Inferior parietal cortex (tissue), 1 donor: ENCODE results near the gene LILRA2.
"Not testable (repeated sequence)": the region's sequence is repeated elsewhere in the genome, so short reads cannot be mapped to it uniquely, and the experiment has no call there.

Source experiments
- DNase-seq: peaks from one replicate; pipeline ENCODE4 v3.0.0-alpha.2; 2016; ENCODE audit errors: extremely low spot score

Gene LILRA2

GRCh38 chr19:54609356-54609791, 35.8 kb downstream of the LILRA2 start:
- no peak for DNase-seq

DNA sequence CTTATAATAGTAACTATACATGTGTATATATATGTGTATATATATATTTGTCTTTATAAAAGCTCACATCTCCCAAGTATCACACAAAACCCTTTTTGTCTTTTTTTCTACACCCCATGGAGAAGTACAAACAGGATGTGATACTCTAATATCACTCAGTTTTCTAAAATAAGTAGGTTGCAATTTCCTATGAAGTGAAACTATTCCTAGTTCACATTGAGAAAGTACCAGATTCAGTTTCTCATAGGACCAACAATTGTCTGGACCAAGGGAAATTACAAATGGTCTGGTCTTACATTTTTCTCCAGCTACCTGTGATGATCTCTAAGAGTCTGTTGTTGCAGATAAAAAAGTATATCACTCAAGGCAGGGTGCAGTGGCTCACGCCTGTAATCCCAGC, 38.8 kb downstream of the LILRA2 start:
- no peak for DNase-seq

DNA sequence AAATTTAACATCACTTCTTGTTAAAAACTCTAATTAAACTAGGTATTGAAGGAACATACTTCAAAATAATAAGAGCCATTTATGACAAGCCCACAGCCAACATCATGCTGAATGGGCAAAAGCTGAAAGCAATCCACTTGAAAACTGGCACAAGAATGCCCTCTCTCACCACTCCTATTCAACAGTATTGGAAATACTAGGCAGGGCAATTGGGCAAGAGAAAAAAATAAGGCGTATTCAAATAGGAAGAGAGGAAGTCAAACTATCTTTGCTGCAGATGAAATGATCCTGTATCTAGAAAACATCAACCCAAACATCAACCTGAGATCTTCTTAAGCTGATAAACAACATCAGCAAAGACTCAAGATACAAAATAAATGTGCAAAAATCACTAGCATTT, 41.1 kb downstream of the LILRA2 start:
- no peak for DNase-seq

DNA sequence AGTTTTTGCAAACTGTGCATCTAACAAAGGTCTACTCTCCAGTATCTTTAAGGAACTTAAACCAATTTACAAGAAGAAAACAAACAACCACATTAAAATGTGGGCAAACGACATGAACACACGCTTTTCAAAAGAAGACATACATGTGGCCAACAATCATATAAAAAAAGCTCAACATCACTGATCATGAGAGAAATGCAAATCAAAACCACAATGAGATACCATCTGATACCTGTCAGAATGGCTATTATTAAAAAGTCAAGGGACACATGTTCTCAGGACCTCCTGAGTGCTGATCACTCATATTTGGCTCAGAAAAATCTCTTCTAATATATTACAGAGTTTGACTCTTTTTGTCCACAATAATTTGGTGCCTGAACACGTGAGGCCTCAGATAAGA, 42.5 kb downstream of the LILRA2 start:
- DNase-seq = no peak

DNA sequence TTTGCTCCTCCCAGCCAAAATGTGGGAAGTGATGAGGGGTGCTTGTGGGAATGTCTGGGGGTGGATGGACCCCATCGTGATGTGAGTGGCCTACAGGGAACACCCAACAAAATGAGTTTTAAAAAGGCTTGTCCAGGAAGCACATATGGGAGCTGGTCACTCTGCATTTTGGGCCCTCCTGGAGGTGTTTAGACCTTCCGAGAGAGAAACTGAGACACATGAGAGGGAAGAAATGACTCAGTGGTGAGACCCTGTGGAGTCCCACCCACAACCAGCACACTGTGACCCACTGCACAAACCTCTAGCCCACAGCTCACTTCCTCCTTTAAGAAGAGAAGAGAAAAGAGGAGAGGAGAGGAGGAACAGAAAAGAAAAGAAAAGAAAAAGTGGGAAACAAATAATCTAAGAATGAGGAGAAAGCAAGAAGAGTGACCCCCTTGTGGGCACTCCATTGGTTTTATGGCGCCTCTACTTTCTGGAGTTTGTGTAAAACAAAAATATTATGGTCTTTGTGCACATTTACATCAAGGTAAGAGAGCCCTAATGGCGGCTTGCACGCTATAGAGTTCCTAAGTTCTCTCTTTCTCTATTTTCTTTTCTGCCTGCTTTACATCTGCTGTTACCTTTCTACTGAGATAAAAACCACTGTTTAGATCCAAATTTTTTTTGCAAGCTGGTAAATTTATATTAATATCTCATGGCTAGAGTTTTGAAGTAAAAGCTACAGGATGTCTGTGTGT, 43.4 kb downstream of the LILRA2 start:
- DNase-seq = no peak

- DNase-seq = no peak
These were observed 46.9 kb downstream of the LILRA2 start for GRCh38 chr19:54620464-54620863.

GRCh38 chr19:54622431-54622830, 48.8 kb downstream of the LILRA2 start:
- DNase-seq = no peak

DNA sequence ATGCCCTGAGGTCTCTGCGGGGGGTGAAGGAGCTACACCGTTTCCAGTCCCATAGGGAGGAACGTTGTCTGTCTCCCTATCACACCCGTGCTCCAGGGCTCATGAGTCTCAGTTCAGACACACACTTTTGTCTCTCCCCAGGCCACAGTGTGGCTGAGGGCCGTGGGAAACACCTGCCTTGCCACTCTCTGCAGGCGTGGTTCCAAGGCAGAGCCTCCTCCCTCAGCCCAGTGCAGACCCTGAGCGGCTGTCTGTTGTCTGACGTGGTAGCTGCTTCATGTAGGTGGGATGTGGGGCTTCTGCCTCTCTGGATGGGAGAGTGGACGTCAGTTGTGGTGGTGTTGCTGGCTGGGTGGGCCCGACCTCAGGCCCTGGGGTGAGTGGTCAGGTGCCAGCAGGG, 50.6 kb downstream of the LILRA2 start:
- not testable (repeated sequence) for DNase-seq

DNA sequence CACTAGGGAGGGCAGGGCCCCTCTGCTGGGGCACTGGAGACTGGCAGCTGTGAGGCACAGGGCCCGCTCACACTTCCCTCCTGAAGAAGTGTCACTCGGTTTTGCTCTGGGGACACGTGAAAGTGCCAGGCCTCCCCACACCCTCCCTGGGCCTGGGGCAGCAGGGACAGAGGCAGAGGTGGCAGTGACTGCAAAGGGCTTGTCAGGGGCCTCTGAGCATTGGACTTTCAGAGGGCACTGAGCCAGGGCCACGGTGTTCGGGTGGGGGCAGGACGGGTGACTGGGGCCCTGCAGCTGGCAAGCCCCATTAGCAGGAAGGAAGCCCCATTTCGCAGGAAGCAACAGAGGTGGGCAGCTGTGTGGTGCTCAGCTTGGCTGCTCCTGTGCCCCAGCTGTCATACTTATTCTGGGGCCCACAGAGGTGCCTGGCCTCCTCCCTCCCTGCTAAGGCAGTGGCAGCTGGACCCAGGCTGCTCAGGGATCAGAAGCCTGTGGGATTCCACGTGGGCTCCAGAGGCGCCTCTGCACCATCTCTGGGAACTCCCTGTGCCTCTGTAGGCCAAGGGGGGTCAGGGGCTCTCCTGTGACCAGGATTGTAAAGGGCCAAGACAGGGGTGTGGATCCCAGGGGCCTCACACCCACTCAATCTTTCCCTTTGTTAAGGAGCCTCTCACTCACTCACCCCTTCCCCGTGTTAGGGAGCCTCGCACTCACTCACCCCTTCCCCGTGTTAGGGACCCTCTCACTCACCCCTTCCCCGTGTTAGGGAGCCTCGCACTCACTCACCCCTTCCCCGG, 51.5 kb downstream of the LILRA2 start:
- not testable (repeated sequence) for DNase-seq

- DNase-seq = no peak
These were observed 53.2 kb downstream of the LILRA2 start for GRCh38 chr19:54626757-54627156.

- DNase-seq = not testable (repeated sequence)
These were observed 54.3 kb downstream of the LILRA2 start for GRCh38 chr19:54627912-54628311.

DNA sequence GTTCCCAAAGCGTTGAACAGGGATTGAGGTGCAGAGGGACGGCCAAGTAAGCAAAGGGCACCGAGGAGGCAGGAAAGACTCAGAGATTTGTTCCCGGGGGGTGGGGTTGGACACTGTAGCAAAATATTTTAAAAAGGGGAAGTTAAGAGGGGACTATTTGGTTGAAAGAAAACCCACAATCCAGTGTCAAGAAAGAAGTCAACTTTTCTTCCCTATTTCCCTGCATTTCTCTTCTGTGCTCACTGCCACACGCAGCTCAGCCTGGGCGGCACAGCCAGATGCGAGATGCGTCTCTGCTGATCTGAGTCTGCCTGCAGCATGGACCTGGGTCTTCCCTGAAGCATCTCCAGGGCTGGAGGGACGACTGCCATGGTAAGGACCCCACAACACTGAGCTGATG, 56.7 kb downstream of the LILRA2 start, which contains the start of gene LILRB1:
LILRB1 (plus strand) TSS at position 223 of the 400 bp plus-strand sequence. CDS start 590 bp downstream, outside the sequence.
- DNase-seq = not testable (repeated sequence)

DNA sequence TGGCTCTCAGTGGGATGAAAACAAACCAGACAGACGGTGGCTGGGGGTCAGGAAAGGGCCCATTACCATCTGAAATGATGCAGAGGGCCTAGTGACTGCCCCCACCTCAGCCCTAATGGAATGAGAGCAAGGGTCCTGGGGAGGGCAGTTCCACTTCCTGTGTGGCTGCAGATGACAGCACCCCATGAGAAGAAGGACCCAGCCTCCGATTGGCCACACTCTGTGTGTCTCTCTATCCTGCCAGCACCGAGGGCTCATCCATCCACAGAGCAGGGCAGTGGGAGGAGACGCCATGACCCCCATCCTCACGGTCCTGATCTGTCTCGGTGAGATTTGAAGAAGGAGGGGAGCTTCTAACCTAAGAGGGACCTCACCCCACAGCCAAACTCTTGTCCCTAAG, 57.2 kb downstream of the LILRA2 start:
- DNase-seq = no peak

DNA sequence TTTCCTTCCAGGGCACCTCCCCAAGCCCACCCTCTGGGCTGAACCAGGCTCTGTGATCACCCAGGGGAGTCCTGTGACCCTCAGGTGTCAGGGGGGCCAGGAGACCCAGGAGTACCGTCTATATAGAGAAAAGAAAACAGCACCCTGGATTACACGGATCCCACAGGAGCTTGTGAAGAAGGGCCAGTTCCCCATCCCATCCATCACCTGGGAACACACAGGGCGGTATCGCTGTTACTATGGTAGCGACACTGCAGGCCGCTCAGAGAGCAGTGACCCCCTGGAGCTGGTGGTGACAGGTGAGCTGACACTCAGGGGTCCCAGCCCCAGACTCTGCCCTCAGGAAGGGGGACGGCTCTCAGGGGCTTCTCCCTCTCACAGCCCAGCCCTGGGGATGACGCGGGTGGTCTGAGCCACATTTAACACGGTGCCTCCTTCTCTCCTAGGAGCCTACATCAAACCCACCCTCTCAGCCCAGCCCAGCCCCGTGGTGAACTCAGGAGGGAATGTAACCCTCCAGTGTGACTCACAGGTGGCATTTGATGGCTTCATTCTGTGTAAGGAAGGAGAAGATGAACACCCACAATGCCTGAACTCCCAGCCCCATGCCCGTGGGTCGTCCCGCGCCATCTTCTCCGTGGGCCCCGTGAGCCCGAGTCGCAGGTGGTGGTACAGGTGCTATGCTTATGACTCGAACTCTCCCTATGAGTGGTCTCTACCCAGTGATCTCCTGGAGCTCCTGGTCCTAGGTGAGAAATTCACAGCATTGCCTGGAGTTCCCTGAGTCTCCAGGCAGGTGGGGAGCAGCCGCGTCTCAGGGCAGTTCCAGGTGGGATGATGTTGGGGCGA, 58.1 kb downstream of the LILRA2 start:
- DNase-seq = not testable (repeated sequence)

GRCh38 chr19:54632517-54632916, 58.9 kb downstream of the LILRA2 start:
- DNase-seq = not testable (repeated sequence)

DNA sequence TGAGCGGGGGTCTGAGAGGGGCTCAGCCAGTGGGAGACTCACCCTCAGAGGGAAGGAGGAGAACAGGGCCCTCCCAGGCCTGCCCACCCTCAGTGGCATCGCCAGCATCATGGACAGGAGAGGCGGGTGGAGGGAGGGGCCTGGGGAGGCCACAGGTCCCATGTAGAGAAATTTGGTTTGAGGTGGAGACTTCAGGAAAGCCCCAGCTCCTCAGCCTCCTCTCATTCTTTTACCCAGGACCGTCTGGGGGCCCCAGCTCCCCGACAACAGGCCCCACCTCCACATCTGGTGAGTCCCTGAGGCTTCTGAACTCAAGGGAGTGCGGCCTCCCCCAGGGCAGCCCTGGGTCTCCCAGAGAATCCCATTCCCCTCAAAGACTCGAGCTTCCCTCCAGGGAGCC, 59.8 kb downstream of the LILRA2 start:
- DNase-seq = no peak

DNA sequence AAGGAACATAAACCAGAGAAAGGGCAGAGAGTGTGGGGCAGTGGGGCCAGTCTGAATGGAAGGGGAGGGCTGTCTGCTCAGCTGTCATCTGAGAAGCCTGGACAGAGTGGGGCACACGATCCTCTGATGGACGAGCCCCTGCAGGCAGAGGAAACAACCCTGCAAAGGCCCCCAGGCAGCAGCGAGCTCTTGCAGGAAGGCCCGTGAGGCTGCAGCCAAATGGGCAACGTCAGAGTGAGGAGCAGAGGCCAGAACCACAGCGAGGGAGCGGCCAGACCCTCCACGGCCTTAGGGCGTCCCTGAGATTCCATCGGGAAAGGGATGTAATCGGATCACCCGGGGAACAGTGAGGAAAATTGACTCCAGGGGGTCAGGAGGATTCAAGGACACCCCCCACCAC, 62.5 kb downstream of the LILRA2 start:
- DNase-seq = not testable (repeated sequence)

DNA sequence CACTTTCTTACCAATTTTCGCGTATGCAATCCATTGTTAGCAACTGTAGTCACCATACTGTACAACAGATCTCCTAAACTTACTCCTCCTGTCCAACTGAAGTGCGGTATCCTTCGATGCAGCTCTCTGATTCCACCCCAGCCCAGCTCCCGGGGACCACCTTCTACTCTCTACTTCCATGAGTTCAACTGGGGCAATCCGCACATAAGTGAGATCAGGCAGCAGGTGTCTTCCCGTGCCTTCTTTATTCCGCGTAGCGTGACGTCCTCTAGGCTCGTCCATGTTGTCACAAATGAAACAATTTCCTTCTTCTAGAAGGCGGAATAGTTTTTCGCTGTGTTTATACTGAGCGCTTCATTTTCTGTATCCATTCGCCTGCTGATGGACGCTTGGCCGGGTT, 65.1 kb downstream of the LILRA2 start:
- DNase-seq = no peak
